Measurements from ENCODE around the gene KANSL1.
"Not testable (repeated sequence)": the region's sequence is repeated elsewhere in the genome, so short reads cannot be mapped to it uniquely, and the experiment has no call there.

The KANSL1 gene, protein sequence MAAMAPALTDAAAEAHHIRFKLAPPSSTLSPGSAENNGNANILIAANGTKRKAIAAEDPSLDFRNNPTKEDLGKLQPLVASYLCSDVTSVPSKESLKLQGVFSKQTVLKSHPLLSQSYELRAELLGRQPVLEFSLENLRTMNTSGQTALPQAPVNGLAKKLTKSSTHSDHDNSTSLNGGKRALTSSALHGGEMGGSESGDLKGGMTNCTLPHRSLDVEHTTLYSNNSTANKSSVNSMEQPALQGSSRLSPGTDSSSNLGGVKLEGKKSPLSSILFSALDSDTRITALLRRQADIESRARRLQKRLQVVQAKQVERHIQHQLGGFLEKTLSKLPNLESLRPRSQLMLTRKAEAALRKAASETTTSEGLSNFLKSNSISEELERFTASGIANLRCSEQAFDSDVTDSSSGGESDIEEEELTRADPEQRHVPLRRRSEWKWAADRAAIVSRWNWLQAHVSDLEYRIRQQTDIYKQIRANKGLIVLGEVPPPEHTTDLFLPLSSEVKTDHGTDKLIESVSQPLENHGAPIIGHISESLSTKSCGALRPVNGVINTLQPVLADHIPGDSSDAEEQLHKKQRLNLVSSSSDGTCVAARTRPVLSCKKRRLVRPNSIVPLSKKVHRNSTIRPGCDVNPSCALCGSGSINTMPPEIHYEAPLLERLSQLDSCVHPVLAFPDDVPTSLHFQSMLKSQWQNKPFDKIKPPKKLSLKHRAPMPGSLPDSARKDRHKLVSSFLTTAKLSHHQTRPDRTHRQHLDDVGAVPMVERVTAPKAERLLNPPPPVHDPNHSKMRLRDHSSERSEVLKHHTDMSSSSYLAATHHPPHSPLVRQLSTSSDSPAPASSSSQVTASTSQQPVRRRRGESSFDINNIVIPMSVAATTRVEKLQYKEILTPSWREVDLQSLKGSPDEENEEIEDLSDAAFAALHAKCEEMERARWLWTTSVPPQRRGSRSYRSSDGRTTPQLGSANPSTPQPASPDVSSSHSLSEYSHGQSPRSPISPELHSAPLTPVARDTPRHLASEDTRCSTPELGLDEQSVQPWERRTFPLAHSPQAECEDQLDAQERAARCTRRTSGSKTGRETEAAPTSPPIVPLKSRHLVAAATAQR (N-terminal part only)

DNA sequence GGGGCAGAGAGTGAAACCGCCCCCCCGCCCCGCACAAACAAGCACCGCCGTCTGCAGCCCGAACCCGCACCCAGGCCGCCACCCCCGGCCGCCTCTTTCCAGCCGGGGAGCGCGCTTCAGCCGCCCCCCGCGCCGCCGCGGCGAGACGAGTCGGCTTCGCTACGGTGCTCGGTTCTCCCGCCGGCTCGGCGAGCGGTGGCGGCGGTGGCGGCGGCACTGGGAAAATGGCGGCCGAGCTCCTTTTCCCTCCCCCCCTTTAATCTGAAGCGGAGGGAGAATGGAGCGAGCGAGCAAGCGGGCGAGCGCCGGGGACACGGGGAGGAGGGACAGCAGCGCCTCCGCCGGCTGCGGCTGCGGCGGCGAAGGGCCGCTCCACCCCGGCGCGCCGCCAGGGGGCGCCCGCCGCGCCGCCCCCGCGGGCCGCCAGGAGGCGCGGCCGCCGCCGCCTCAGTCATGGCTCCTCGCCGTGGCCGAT is at the start of gene KANSL1:
Gene KANSL1 (minus strand): TSS at position 279 of the 475 bp plus-strand sequence. CDS start 21,286 bp downstream, outside the sequence.
- peak; percentile 66 to 86 for DNase-seq (ENCODE audit: extremely low read depth in 1 of 2, low read depth in 1 of 2)

DNA sequence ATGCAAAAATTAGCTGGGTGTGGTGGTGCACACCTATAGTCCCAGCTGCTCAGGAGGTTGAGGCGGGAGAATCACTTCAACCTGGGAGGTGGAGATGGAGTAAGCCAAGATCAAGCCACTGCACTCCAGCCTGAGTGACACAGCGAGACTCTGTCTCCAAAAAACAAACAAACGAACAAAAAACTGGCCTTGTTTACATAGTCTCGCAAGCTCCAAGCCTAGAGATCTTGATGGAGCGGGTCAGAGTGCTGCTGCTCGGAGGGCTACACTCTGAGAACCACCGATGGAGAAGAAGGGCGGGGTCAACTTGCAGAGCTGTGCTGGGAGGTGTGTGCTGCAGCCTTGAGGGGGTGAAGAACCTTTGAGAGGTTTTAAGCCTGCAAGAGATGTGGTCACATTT is 38.1 kb upstream of the KANSL1 start:
- not testable (repeated sequence) for DNase-seq (ENCODE audit: extremely low read depth in 1 of 2, low read depth in 1 of 2)

DNA sequence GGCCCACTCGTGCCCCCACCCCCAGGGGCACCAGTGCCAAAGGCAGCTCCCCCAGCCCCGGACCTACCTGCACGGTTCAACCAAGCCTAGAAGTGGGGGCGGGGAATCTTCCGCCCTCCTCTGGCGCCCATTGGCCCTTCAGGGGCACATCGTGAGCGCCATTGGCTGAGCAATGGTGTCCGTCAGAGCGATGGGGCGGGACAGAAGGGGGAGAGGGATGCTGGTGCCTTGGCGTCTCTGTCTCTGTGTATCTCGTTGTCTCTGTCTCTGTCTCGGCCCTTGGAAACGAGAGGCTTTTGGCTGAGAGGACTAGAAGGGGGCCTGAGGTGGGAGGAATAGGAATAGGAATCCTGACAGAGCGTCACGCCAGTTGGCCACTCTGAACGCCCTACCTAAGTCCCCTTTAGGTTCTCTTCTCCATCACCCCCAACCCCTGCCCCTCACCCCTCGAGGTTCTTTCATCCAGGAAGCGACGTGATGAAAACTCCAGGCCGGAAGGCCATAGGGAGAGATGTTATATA is 32.1 kb upstream of the KANSL1 start:
- peak; percentile 82 to 92 for DNase-seq (ENCODE audit: extremely low read depth in 1 of 2, low read depth in 1 of 2)

DNA sequence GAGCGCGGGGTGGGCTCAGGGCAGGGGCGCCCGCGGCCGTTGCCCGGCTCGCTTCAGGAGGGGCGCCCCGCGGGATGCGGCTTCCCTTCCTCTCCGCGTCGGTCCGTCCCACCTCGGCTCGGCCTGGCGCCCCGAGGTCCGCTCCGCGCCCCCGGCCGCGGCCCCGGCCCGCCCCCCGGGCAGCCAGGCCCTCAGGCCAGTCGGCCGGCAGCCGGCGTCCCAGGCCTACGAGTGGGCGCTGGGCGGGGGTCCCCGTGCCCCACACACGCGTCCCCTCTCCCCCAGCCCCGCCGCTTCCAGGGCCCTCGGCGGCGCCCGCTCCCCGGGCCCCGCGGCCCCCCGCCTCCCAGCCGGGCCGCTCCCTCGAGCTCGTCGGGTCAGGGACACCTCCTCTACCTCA is 31.6 kb upstream of the KANSL1 start:
- not testable (repeated sequence) for DNase-seq (ENCODE audit: extremely low read depth in 1 of 2, low read depth in 1 of 2)

DNA sequence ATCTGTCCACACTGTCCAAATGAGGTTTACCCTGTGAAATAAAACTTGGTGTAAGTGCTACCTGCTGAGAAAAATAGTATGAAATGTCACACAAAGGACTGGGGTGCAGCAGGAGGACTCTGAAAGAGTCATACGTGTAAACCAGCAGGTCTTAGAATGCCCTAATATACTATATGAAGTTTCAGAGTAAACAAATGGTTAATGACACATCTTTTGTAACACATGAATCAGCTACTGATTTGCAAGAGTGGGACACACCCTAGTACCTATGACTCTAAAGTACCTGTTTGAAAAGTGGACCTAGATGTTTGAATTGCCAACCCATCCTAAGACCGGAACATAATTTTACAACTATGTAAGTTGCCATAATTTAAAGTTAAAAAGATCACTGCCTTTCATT is 29.8 kb upstream of the KANSL1 start:
- DNase-seq (ENCODE audit: extremely low read depth in 1 of 2, low read depth in 1 of 2), result not testable (repeated sequence)

DNA sequence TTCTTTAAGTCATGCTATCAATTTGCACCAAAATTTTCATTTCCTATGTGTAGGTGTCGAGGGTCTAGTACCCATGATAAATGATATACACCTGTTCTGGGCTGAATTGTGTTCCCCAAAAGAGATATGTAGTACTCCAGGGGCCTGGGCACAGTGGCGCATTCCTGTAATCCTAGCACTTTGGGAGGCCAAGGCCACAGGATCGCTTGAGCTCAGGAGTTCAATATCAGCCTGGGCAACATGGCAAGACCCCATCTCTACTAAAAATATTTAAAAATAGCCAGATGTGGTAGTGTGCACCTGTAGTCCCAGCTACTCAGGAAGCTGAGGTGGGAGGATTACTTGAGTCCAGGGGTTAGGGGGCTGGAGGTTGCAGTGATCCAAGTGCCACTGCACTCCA is 23.5 kb upstream of the KANSL1 start:
- DNase-seq (ENCODE audit: extremely low read depth in 1 of 2, low read depth in 1 of 2), result no peak

DNA sequence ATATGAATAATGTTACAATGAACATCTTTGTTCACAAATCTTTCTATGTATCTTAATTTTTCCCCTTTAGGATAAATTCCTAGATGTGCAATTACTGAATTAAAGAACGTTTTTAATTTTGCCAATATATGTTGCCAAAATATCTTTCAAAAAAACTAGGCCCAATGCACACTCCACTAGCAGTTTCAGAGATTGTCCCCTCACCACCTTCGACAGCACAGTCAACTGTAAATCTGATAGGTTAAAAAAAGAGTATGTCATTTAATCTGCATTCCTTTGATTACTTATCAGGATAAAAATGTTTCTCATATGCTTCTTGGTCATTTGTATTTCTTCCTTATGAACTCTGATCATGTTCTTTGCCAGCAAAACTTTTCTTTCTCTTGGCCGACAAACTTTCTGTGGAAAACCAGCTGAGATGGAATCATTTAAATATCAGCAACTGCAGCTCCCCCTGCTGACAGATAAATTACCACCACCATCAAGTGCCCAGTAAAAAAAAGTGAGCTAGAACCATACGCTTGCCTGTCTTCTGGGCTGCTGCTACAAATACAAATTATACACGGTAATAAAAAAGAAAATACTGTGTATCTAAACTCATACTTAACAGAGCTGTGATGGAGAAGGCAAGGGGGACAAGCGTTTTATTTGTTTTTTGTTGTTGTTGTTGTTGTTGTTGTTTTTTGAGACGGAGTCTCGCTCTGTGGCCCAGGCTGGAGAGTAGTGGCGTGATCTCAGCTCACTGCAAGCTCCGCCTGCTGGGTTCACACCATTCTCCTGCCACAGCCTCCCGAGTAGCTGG is 19.6 kb upstream of the KANSL1 start:
- peak in 1 of 2 donors; percentile 43 for DNase-seq (ENCODE audit: extremely low read depth in 1 of 2, low read depth in 1 of 2)

DNA sequence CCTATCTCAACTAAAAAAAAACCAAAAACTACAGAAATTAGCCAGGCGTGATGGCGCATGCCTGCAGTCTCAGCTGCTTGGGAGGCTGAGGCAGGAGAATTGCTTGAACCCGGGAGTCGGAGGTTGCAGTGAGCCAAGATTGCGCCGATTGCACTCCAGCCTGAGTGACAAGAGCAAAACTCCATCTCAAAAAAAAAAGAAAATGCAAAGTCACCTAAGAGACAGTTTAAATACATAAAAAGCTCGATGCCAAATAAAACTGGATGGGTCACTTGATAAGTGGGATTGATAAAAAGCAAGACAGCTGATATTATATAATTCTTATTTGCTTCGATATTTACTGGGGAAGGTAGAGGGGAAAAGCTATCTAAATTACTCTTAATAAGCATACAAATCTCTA is 15.8 kb upstream of the KANSL1 start:
- no peak for DNase-seq (ENCODE audit: extremely low read depth in 1 of 2, low read depth in 1 of 2)

DNA sequence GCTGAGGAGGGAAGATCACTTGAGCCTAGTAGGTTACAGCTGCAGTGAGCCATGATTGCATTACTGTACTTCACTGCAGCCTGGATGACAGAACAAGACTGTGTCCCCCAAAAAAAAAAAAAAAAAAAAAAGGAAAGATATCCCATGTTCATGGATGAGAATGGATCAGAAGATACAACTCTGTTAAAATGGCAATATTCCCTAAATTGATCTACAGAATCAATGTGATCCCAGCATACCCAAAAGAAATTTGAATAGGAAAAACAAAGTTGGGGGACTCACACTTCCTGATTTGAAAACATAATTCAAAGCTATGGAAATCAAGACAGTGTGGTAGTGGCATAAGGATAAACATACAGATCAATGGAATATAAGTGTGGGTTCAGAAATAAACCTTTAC is 12.7 kb upstream of the KANSL1 start:
- DNase-seq (ENCODE audit: extremely low read depth in 1 of 2, low read depth in 1 of 2), result no peak

DNA sequence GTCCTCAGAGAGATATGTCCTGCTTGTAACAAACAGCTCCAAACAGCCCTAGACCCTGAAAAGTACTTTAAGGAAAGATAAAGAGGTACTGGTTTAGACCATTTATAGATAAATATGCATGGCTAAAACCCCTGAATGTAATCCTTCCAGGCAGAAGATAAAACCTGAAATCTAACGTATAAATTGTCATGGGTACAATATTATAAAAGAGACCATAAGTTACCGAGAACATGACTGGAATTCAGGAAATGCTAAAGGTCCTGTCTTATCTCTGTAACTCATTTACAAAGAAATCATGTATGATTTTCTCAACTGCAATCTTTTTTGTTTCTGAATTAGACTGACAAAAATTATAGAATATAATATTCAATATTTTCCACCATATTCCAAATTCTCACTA is 9.2 kb upstream of the KANSL1 start:
- DNase-seq (ENCODE audit: extremely low read depth in 1 of 2, low read depth in 1 of 2), result no peak

DNA sequence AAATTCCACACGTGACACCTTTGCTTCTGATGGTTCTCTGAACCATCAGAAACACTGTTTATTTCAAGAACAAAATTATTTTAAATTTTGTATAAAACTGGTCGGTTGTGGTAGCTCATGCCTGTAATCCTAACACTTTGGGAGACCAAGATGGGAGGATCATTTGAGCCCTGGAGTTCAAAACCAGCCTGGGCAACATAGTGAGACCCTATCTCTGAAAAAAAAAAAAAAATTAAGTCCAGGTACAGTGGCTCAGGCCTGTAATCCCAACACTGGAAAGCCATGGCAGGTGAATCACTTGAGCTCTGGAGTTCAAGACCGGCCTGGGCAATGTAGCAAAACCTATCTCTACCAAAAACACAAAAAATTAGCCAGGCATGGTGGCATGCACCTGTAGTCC is 8.3 kb upstream of the KANSL1 start:
- DNase-seq (ENCODE audit: extremely low read depth in 1 of 2, low read depth in 1 of 2), result no peak

DNA sequence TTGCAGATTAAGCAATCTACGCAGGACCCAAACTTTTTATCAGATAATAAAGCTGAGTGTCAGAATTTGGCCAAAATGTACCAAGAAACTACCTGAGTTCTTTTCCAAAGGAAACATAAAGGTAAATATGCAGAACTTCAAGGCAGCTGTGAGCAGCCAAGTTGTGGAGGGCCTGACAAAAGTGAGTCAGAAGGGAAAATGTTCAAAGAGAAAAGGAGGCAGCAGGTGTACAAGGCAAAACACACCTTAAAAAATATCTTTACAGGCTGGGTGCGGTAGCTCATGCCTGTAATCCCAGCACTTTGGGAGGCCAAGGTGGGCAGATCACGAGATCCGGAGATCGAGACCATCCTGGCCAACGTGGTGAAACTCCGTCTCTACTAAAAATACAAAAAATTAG is 7.0 kb upstream of the KANSL1 start:
- DNase-seq (ENCODE audit: extremely low read depth in 1 of 2, low read depth in 1 of 2), result no peak

DNA sequence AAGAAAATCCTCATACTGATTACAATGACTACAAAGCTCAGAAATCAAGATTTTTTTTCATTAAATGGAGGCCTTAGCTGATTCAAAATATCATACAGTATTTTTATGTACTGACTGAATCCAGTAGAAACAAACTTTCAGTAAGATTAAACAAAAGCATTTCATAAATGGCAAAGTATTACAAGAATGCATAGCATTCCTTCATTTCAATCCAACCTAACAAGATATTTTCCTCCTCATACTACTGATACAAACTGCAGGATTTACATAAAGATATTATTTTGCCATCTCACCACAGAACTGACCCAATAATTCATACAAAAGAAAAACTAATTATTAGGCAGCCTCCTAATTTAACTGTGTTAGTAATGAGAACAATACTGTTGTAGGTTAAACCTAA is 6.2 kb upstream of the KANSL1 start:
- DNase-seq (ENCODE audit: extremely low read depth in 1 of 2, low read depth in 1 of 2), result no peak

DNA sequence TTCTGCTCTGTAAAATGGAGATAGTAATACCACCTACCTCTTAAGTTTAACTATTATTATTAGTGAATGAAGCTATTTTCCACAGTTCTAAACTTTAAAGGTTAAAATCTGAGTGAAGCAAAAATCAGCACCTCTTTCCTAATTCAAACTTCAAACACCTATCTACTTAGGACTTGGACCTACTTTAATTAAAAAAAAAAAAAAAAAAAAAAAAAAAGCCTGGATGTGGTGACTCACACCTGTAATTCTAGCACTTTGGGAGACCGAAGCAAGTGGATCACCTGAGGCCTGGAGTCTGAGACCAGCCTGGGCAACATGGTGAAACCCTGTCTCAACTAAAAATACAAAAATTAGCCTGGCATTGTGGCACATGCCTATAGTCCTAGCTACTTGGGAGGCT is 5.0 kb upstream of the KANSL1 start:
- no peak for DNase-seq (ENCODE audit: extremely low read depth in 1 of 2, low read depth in 1 of 2)

DNA sequence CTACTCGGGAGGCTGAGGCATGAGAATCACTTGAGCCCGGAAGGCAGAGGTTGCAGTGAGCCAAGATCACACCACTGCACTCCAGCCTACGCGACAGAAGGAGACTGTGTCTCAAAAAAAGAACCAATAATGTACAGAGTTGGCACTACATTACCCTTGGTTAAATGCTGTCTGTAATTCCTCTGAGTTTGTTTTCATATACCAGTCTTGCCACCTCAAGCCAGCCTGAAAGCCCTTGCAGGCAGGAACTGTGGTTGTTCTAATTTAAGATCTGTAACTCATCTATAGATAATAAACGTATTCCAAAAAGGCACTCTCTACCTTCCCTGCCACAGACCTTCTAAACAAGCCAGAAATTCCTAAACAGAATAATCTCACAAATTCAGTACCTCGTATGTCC is 4.3 kb upstream of the KANSL1 start:
- DNase-seq (ENCODE audit: extremely low read depth in 1 of 2, low read depth in 1 of 2), result no peak

DNA sequence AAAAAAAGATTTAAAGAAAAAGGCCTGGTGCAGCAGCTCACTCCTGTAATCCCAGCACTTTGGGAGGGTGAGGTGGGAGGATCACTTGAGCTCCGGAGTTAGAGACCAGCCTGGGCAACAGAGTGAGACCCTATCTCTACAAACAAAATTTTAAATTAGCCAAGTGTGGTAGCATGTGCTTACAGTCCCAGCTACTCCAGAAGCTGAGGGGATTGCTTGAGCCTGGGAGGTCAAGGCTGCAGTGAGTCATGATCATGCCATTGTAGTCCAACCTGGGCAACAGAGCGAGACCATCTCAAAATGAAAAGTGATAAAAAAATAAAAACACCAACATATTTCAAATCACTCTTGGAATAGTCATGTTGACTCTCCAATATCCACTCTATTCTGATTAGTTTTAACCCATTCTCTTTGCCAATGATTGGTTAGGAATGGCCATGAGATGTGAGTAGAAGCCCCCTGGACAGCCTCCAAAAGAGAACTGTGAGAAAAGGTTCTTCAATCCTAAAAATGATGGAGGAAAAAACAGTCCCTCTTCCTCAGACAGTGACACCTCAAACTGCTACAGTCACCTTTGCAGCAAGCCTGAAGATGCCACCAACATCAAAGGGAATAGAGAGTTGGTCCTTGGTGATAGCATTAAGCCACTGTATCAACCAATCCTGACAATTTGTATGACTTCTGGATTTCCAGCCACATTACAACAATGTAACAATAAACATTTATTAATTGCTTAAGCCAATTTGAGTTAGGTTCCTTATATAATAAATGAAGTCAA is 2.9 kb upstream of the KANSL1 start:
- DNase-seq (ENCODE audit: extremely low read depth in 1 of 2, low read depth in 1 of 2), result no peak

DNA sequence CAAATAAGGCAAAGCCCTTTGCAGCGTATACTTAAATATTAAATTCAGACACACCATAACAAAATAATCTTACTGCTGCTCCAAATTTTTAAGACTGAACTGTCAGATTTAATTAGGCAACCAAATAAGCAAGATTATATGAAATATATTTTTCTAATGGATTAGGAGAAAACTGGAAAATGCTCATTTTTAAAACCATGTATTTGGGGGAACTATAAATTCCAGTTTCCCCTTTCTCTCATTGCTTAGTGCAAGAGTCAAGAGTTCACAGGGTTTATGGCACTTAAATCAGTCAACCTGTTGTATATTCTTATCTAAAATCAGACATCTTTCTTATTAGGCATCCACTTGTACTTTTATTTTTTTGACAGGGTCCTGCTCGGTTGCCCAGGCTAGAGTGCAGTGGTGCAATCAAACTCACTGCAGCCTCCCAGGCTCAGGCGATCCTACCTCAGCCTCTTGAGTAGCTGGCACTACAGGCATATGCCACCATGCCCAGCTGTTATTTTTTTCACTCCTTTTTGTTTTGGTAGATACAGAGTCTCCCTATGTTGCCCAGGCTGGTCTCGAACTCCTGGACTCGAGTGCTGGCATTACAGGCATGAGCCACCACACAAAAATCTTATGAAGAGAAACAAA is 2.1 kb upstream of the KANSL1 start:
- DNase-seq (ENCODE audit: extremely low read depth in 1 of 2, low read depth in 1 of 2), result no peak

DNA sequence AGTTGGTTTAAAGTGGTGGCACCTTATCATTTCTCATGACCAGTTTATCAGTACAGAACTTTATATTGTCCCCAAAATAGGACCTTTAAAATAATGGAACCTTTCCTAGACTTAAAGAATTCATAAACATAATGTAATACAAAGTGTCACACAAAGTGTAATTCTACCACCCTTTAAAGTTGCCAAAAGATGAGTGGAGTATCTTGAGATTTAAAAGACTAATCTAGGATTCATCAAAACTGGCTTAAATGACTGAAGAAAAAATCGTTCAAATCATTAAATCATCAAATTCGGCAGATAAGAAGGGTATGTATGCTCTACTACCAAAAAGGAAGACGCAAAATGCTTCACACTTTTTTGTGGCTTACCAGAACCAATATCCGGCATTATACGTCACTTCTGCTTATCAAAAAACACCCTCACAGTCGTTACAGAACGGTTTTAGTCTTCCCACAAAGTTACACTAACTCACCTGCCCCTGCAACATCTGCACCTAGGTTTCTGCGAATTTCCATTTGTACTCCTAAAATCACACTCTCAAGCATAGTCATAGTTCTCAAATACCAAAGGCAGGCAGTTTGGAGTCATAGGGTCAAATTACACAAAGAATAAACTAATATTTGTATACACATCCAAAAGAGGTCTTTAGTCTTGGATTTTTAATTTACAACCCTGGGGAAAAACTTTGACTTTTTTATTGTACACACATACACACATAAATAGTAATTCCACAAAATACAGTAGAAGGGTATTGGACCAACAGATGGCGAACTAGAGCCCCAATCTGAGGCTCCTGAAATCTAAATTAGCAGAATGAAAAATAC is 1.4 kb upstream of the KANSL1 start:
- DNase-seq (ENCODE audit: extremely low read depth in 1 of 2, low read depth in 1 of 2), result peak in 1 of 2 donors; percentile 42
